Erythroblast (primary cell): Measurements from ENCODE around the gene FER.

Experiments used
- GATA1 ChIP-seq: IDR thresholded peaks from 2 replicates; pipeline ENCODE4 v1.6.1; 2011; ENCODE audit warnings: low read depth, mild to moderate bottlenecking, control low read depth, low read length, moderate library complexity
- POLR2A ChIP-seq: IDR thresholded peaks from 2 replicates; pipeline ENCODE4 v1.6.1; 2011; ENCODE audit warnings: mild to moderate bottlenecking, low read length

GRCh38 chr5:108762660-108763059, 15.0 kb downstream of the FER start:
- no peak for TF ChIP-seq POLR2A
- no peak for TF ChIP-seq GATA1
